Measurements from ENCODE around the gene HTR1B.

HTR1B gene, protein sequence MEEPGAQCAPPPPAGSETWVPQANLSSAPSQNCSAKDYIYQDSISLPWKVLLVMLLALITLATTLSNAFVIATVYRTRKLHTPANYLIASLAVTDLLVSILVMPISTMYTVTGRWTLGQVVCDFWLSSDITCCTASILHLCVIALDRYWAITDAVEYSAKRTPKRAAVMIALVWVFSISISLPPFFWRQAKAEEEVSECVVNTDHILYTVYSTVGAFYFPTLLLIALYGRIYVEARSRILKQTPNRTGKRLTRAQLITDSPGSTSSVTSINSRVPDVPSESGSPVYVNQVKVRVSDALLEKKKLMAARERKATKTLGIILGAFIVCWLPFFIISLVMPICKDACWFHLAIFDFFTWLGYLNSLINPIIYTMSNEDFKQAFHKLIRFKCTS

GRCh38 chr6:77463308-77463860 is at the start of gene HTR1B:
Gene HTR1B (minus strand): TSS chr6:77463491. CDS start chr6:77463403, 88 bp downstream.
- no peak for DNase-seq (ENCODE audit: low read depth)

DNA sequence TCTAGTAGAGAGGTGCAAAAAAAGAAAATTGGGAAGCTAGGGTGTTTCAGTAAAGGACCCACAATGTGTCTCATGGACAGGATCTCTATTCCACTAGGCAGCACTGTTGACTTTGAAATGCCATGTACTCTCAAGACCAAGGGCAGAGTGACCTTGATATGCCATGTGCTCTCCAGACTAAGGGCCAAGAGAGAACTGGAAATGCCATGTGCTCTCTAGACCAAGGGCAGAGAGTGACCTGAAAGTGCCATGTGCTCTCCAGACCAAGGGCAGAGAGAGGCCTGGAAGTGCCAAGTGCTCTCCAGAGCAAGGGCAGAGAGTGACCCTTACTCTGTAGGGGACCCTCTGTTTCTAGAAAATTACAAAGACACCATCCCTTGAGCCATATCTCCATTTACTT is 49.3 kb upstream of the HTR1B start:
- DNase-seq (ENCODE audit: low read depth), result no peak

DNA sequence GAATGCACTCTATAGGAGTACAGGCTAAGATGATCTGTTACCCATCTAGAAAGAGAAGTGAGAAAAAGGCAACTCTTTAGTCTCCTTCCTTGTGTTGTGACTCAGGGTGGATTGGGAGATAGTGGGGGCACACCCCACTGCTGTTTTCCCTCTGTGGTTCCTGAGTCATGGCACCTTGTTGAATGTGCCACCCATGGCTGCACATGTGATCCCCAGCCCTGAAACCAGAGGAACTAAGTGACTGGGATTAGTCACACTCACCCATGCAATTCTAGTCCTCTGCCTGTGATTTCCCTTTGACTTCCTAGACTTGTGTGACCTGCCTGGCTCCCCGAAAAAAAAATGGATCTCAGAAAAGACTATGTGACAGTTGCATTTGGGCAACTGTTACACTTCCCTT is 48.6 kb upstream of the HTR1B start:
- no peak for DNase-seq (ENCODE audit: low read depth)

DNA sequence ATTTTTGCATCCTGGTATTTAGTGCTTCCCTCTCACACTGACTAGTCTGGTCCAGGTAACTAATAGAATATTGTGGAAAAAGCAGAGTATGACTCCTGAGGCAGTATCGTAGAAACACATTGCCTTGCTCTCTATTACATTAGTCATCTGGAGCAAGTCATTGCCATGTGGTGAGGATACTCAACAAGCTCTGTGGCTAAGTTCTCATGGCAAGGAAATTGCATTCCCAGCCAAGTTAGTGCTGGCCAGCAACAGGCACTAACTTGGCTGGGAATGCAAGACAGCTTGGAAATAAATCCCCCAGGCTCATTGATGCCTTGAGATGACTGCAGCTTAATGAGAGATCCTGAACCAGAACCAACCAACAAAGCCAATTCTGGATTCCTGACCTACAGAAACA is 39.7 kb upstream of the HTR1B start:
- no peak for DNase-seq (ENCODE audit: low read depth)

DNA sequence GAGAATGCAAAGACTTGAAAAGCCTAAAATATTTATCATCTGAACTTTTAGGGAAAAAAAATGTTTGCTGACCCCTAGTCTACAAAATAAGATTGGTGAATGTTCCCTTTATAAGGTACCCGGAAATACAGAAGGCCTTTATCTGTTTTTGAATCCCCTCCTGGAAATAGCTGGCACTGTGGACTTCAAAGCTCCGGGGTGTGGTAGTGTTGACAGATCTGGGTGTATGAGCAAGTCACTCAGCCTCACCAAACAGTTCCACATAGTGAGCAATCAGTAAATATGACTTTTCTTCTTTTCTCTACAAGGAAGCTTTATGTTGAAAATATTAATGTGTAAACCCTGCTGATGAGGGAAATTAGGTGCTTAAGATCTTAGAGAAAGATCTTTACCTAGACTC is 29.2 kb upstream of the HTR1B start:
- DNase-seq (ENCODE audit: low read depth), result no peak

DNA sequence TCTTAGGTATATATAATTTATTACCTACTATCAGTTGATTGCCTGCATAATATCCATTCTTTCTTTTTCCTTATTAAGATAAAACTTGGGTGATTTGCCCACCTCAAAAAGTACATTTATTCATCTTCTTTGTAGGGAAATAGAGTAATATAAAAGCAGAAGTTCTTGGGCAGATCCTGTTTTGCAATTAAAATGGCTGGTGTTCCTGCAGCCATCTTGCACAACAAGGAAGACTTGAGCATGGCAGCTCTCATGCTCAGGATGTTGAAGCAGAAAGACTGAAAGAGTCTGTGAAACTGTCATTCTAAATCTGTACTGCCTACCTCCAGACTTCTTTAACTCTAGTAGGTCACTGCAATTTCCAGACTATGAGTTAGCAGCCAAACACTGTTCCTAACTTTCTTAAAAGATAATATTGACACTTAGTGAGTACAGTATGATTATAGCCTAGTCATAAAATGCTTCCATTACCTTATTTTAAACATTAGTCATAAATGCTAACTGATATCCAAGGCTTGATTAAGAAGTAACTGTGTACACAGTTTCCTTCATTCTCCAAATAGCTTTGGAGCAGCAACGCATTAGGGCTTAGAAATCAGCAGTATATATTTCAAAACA is 24.6 kb upstream of the HTR1B start:
- DNase-seq (ENCODE audit: low read depth), result no peak

- no peak for DNase-seq (ENCODE audit: low read depth)
These were observed 19.7 kb upstream of the HTR1B start for GRCh38 chr6:77482981-77483380.

GRCh38 chr6:77474973-77475372 is 11.7 kb upstream of the HTR1B start:
- DNase-seq (ENCODE audit: low read depth), result no peak

GRCh38 chr6:77474286-77474956 is 11.1 kb upstream of the HTR1B start:
- DNase-seq (ENCODE audit: low read depth), result no peak

GRCh38 chr6:77470983-77471382 is 7.7 kb upstream of the HTR1B start:
- no peak for DNase-seq (ENCODE audit: low read depth)

DNA sequence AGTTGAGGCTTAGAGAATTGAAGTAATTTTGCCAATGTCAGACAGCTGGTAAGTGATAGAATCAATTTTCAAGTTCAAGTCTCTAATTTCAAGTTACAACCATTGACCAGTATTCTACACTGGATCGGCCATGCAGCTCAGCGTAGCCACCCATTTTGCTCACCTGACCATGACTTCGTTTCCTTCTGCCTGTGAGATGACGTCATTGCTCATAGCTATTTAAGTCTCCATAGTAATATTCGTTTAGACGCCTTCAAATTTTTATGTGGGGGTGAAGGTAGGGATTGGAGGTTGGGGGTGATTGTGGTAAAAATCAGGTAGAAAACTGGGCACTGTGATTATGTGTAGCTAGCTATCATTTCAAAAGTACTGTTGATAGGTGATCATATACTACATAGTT is 5.6 kb upstream of the HTR1B start:
- DNase-seq (ENCODE audit: low read depth), result no peak

DNA sequence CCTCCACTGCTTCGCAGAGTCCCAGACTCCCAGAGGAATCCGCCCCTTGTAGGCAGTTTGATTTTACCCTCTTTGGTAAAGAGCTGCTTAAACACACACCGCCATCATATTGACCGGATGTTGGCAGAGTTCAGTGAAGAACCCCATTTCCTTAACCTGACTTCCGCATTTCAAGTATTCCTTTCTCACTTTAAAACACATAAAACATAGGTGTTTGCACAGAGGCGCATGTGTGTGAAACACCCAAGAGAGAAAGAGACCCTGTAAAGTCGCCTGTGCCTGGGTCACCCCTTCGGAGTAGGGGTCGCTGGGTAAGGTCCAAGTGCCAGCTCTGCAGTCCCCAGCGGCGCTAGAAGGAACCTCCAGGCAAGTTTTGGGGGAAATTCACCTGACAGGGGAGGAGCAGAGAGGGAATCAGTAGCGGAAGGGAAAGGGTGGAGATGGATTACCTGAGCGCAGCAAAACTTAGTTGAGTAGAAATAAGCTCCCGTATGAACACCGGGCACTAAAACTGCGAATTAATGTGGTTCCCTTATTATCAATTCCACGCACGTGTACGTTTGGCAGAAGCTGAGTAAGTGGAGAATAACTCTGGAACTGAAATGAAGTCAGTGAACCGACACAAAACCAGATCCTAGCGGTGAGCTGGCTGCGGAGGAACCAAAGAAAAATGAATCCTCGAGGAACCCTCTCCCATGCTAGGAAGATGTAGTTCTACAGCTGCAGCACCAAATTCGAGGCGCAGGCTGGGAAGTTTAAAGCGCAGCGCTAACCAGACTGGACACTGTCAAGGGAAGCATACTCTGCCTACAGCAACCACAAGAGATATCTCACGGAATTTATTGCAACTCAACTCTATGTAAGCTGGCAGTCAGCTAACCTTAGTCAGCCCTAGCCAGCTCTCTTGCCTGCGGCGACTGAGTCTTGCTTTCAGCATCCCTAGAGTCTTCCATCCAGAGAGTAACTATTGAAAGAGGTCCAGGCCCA is 3.5 kb upstream of the HTR1B start:
- DNase-seq (ENCODE audit: low read depth), result no peak

- no peak for DNase-seq (ENCODE audit: low read depth)
These were observed 2.8 kb upstream of the HTR1B start for GRCh38 chr6:77466055-77466450.

- no peak for DNase-seq (ENCODE audit: low read depth)
These were observed 1.2 kb upstream of the HTR1B start for GRCh38 chr6:77464495-77464867.

DNA sequence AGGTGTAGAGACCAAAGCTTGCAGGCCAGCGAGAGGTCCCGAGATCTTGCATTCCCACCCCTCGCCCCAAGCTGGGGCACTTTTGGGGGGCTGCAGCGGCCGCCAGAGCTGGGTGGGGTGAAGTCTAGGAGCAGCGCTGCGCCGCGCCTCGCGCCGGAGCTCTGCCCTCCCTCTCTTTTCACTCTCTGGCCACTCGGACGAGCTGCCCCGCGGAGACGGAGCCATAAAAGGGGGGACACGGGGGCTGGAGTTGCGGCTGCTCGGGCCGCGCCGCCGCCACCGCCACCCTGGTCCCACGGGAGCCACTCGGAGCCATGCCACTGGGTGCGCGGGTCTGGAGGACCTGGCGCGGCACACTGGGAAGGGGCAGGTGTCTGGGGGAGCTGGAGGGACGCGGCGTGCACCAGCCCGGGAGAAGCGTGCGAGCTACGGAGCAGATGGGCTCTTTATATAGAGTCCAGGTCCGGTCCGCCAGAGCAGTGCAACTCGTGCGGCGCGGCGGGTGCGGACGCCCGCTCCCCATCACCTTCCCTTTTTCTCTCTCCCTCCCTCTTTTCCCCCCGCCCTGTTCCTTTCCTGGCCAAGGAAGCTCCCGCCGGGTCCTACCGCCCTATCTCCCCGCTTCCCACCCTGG is 687 bp upstream of the HTR1B start:
- DNase-seq (ENCODE audit: low read depth), result no peak

DNA sequence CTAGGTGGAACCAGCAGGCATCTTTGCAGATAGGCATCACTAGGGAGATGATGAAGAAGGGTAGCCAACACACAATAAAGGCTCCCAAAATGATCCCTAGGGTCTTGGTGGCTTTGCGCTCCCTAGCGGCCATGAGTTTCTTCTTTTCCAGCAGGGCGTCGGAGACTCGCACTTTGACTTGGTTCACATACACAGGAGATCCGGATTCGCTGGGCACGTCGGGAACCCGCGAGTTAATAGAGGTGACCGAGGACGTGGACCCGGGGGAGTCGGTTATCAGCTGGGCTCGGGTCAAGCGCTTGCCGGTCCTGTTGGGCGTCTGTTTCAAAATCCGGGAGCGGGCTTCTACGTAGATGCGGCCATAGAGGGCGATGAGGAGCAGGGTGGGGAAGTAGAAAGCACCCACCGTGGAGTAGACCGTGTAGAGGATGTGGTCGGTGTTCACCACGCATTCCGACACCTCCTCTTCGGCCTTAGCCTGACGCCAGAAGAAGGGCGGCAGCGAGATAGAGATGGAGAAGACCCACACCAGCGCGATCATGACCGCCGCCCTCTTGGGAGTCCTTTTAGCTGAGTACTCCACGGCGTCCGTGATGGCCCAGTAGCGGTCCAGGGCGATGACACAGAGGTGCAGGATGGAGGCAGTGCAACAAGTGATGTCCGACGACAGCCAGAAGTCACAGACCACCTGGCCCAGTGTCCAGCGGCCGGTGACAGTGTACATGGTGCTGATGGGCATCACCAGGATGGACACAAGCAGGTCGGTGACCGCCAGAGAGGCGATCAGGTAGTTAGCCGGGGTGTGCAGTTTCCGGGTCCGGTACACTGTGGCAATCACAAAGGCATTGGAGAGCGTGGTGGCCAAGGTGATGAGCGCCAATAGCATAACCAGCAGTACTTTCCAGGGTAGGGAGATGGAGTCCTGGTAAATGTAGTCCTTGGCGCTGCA is 658 bp downstream of the HTR1B start:
- DNase-seq (ENCODE audit: low read depth), result no peak

- DNase-seq (ENCODE audit: low read depth), result no peak
These were observed 1.5 kb downstream of the HTR1B start for GRCh38 chr6:77461796-77462195.

DNA sequence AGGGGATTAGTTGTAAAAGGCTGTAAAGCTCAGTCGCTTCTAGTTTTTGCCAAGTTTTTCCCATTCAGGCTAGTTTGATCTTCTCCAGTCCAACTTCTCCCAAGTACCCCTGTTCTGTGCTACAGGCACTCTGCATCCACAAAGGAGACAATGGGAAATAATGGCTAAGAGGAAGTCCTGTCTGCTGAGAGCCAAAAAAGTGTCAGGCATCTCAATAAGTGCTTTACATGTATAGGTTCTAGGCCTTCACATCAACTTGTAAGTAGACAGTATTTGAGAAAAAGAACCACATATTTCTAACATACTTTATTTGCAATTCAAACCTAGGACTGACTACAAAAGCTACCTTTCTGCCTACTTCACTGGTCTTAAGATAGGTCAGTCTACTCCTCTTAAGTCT is 4.9 kb downstream of the HTR1B start:
- no peak for DNase-seq (ENCODE audit: low read depth)

DNA sequence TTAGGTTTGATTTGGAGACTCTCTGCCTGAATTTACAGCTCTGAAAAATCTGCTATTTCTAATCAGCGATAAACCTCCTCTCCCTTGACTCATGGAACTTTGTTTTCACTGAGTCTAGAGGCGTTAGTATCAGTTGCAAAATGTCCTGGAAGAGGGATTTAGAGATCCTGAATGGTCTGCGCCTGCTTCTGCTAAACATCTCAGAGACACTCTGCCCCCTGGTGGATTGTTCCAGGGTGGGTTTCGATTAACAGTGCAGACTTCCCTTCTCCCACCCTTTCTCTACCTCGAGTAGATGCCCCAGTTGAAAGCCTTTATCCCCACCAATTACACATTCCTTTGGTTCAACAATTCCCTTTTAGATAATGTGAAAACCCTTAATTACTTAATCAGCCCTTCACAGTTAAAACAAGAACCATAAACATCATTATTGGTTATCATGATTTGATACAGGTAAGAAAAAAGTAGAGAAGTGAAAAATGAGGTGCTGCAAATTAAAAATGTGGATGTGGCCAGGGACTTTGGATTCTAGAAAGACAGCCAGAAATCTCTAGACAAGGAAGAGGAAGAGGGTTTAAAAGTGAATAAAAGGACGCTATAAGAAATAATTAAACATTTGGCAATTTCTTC is 5.5 kb downstream of the HTR1B start:
- DNase-seq (ENCODE audit: low read depth), result no peak
